ENCODE results near the gene SCGN.

The SCGN gene

DNA sequence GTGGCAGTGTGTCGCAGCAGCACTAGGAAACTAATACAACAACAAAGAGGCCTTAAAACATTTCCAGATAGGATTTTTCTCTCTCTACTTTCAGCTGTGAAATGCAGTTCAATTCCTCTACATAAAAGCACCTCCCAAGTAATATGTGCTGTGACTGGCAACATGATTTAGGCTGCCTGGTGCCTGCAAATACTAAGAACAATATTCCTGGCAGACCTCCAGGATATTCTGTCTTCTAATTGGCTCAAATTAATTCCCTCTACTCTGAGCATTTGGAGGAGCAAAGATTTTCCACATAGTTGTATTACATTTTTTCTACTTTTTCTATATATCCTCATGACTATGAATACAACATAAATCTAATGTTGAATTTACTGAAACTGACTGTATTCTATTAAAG is 33.2 kb downstream of the SCGN start:
- DNase-seq (ENCODE audit: low spot score) (no peak), FAIRE-seq (no peak)

DNA sequence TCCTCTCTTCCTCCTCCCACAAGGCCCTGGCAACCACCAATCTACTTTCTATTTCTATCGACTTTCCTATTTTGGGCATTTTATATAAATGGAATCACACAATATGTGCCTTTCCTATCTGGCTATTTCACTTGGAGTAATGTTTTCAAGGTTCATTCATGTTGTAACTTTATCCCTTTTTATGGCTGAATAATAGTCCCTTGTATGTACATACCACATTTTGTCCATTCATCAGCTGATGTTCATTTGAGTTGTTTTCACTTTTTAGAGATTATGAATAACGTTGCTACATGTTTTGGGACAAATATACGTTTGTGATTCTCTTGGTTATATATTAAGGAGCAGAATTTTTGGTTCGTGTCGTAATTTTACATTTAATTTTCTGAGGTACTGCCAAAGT is 33.9 kb downstream of the SCGN start:
- FAIRE-seq (no peak), DNase-seq (ENCODE audit: low spot score) (no peak)

GRCh38 chr6:25686856-25687255 is 34.8 kb downstream of the SCGN start:
- no peak for FAIRE-seq

GRCh38 chr6:25689966-25690365 is 38.0 kb downstream of the SCGN start:
- FAIRE-seq = no peak
- no peak for DNase-seq (ENCODE audit: low spot score)

More at GRCh38 chr6:25686856-25687255, 34.8 kb downstream of the SCGN start:
- DNase-seq (ENCODE audit: low spot score) = no peak

DNA sequence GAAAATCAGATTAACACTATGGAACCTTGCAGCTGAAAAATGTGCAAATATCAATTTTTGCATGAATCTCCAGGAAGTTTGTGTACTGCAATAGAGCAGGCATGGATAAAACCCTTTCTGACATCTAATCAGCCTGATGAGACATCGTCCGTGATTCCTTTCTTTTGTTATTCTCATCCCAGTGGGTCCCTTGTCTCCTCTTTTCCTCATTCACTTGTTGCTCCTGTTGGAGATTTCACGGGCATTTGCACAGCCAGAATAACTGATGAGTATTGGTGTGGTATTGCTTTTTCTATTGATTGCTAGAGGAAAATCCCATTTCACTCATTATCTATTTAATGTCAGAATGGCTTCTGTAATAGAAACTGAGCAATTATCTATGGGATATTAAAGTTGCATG is 39.9 kb downstream of the SCGN start:
- no peak for DNase-seq (ENCODE audit: low spot score)
- FAIRE-seq = no peak

DNA sequence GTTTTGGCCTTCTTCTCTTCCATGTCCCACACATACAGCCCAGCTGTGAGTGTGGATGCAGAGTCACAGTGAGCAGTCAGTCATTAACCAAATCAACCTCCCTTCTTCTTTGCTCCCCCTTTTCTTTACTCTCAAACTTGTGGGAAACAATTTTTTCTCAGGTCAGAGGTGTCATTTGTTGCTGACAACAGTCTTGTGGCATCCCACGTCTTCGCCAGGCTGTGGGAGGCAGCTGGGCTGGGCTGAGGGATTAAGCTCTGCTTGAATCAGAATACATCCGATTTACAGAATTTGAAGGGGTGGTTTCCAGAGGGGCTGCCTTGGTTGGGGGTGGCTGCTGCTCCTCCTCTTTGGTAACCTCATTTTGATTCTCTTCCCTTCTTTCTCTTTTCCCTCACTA is 40.5 kb downstream of the SCGN start:
- FAIRE-seq (peak; percentile 62), DNase-seq (ENCODE audit: low spot score) (peak; percentile 14)

DNA sequence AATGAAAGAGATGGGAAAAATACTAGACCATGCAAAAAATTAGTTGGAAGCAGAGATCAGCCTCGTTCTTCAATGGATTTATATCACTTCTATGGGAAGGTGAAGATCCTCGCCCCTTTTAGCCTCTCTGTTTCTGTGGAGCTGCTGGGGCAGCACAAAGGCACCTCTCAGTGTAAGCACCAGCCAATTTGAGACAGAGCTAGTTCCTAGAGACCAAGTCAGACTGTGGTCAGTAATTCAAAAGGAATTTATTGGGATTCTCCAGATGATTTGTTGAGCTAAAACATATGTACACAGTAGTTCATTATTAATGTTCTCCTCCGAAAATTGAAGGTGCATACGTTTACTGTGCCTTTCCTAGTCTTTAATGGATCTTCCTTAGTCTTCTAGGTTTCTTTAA is 42.4 kb downstream of the SCGN start:
- no peak for DNase-seq (ENCODE audit: low spot score)
- no peak for FAIRE-seq

DNA sequence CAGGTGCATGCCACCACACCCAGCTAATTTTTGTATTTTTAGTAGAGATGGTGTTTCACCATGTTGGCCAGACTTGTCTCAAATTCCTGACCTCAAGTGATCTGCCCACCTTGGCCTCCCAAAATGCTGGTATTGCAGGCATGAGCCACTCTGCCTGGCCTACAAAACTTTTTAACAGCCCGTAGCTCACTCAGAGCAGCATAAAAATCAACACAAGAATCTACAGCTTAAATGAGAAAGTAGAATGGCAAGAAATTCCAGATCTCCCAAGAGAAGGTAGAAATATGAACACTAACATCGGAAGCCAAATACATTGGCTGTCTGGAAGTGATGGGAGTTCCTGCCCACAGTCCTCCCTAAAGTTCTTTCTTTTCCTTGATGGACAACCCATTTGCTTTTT is 43.7 kb downstream of the SCGN start:
- FAIRE-seq = no peak
- DNase-seq (ENCODE audit: low spot score) = no peak

- no peak for DNase-seq (ENCODE audit: low spot score)
- no peak for FAIRE-seq
Observed at GRCh38 chr6:25697537-25698340, 45.7 kb downstream of the SCGN start.

- FAIRE-seq = no peak
- DNase-seq (ENCODE audit: low spot score) = no peak
Observed at GRCh38 chr6:25698631-25699030, 46.6 kb downstream of the SCGN start.

DNA sequence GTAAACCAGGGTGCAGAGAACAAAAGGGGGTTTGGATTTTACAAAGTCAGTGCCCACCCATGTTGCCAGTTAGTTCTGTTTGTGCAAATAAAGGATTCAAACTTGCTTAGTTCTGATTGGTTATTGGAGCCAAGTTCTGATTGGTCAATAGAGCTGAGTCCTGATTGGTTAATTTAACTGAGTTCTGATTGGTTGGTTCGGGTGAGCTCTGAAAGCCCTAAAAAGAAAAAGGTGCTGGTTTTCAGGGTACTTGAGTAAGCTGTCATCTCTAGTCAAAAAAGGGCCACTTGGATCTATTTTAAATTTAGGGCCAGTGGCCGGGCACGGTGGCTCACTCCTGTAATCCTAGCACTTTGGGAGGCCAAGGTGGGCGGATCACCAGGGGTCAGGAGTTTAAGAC is 47.6 kb downstream of the SCGN start:
- no peak for DNase-seq (ENCODE audit: low spot score)
- no peak for FAIRE-seq

DNA sequence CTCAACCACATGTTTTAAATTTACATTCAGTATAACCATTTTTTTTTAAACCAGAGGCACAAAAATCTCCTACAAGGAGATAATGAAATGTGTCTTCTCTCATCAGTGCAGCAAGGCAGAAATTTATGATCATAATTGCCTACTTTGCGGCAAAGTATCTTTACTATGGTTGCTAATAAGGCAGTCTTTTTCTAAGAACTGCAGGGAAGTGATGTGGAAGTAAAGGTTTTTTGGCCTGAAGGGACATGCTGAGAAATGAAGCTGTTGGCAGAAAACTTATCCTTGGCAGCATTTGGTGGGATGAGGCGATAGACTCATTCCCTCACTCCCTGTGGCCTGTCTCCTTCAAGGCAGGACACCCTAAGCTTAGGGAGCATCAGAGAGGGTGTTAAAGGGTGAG is 48.7 kb downstream of the SCGN start:
- DNase-seq (ENCODE audit: low spot score) = no peak
- no peak for FAIRE-seq

- FAIRE-seq = no peak
- DNase-seq (ENCODE audit: low spot score) = no peak
Observed at GRCh38 chr6:25701807-25702206, 49.8 kb downstream of the SCGN start.

DNA sequence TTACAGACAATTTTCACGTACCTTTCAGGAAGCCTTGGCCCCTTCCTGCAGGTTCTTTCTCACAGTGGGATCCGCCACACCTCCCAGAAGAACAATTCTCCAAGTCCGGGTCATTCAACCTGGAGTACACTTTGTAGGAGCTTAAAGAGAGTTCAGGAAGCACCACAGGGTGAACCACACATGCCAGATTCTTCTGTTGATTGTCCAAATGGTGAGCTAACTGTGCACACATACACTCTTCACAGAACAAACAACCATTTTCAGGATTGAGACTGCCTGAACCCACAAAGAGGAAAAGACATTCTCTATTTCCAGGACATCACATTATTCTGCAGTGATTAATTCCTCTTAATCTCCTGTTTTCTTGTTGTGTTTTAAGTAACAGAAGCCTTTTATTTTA is 51.0 kb downstream of the SCGN start:
- FAIRE-seq = no peak
- no peak for DNase-seq (ENCODE audit: low spot score)

DNA sequence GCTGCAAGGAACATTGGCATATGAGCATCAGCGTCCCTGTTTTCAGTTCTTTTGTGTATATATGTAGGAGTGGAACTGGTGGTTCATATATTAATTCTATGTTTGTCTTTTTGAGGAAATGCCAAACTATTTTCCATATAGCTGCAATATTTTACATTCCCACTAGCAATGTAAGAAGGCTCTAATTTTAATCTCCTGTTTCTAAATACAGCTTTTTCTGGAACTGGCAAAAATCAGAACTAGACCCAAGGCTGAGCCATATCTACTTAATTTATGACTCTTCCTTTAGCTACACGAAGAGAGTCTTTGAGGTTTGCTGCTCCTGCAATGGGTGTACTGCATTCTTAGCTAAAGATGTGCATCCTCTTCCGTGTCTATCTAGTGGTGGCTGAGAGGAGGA is 52.0 kb downstream of the SCGN start:
- DNase-seq (ENCODE audit: low spot score) = no peak
- no peak for FAIRE-seq

DNA sequence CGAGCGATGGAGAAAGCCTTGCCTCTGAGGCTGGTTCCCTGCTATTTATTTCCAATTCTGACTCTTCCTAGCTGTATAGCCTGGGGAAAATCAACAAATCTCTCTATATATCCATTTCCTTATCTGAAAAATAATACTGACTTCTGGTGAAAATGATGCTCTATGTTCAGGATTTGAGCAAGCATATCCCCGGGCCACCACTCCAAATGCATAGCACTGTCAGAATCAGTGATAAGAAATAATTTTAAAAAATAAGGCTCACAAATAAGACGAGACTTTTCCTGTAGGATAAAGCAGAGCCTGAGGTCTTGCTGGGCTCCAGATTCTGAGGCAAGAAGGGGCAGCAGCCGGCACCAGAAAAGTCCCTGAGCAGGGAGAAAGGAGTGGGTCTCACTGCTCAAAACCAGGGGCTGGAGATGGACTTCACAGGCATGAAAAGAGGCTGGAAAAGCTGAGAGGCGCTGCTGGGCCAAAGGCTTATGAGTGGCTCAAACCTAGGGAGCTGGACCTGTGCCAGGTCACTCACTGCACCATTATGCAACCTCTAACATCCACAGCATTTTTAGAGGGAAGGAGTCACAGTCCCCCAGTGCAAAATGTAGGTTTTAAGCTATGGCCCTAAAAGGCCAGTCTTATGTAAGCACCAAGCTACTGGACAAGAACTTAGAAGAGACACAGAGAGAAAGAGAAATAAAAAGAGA is 54.4 kb downstream of the SCGN start:
- no peak for DNase-seq (ENCODE audit: low spot score)
- FAIRE-seq = no peak

DNA sequence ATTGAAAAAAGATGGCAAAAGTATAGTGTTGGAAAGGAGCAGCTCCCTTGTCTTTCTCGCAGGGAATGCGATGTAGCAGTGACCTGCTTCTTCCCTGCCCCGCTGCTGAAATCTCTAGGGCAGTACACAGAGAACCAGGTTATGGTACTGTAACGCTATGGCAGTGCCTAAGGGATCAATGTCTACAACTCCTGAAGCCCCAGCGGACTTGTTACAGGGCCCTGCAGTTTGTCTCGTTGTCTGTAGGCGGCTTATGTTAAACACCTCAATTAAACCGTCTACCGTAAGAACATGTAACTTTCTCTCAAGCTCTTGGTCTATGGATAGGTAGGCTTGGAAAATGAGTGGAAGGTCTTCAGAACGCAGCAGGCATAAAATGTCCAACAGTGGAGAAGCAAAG is 57.7 kb downstream of the SCGN start:
- FAIRE-seq (no peak), DNase-seq (ENCODE audit: low spot score) (no peak)

GRCh38 chr6:25710287-25710686 is 58.3 kb downstream of the SCGN start:
- FAIRE-seq (no peak), DNase-seq (ENCODE audit: low spot score) (no peak)

DNA sequence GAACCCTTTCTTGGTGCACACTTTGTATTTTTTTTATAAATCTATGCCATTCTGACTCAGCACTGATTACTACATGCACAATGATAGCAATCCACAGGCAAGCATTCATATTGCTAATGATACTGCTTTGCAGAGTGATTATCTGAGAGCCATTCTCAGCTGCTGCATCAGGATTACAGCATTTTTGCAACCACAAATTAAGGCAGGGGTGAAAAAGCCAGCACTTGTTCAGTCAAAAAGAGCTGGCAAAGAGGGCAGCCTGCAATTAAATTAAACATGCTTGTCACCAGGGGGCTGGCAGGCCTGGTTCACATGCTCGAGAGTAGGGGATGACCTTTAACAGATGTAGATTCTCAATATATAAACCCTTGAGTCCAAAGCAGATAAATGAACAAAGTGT is 61.8 kb downstream of the SCGN start:
- DNase-seq (ENCODE audit: low spot score) (no peak), FAIRE-seq (no peak)

- DNase-seq (ENCODE audit: low spot score) = no peak
- no peak for FAIRE-seq
Observed at GRCh38 chr6:25714765-25715164, 62.8 kb downstream of the SCGN start.

DNA sequence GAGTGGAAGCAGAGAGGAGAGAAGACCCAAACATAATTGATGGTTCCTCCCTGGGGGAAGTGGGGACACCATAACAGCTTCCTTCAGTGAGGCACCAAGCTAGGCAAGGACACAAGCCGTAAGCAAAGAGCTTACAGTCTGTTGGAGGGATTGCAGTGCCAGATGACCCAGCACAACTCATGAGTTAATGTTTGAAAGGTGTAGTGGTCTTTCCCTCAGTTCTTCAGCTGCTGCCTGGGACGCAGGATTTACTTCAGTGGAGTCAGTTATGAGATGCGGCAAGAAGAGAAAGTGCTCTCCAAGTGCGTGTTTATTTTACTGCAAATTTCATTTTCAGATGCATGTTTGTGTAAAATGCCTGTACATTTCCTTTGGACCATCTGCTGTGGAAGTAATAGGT is 63.8 kb downstream of the SCGN start:
- no peak for FAIRE-seq
- DNase-seq (ENCODE audit: low spot score) = no peak

DNA sequence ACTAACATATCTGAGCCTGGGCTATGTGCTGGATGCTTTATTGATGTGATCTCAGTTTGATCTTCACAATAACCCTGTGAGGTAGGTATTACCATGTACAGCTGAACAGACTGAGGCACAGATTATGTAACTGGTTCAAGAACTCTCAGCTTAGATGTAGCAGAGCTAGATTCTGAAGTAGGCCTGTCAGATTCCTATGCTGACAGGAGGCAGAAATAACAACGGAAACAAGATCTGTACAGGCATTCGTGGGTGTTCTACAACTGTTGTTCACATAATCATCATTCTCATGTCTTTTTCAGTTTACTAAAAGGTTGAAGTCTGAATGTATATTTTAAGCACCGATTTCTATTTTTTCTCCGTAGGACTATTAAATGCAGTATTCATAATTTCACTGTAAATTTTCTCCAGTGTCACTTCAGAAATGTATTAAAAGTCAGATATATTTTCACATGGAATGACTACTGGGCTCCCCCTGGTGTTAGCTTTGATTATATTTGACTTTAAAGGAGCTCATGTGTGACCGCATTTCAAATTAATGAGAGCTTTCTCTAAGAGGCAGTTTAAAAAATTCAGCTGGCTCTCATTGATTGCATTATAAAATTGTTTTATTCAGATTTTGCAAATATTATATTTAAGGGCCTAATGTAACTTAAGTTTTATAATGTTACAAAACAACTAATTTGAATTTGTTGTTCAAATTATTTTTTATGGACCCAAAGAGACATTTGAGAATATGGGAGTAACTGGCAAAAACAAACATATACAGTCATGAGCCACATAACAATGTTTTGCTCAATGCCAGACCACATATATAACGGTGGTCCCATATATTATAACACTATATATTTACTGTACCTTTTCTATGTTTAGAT is 66.1 kb downstream of the SCGN start:
- FAIRE-seq (peak; percentile 72), DNase-seq (ENCODE audit: low spot score) (peak; percentile 26)

All from RCC 7860 (cell line).